Natural killer cell (primary cell): ENCODE data around the gene TUT7. TPM values are rescaled to one million over a fixed set of nuclear protein-coding genes. Genes with fewer than 3 reads are reported as not detected.
"Not testable (repeated sequence)": the region's sequence is repeated elsewhere in the genome, so short reads cannot be mapped to it uniquely, and the experiment has no call there.

ENCODE experiments used
- ATAC-seq, 3 donors: fragments of 150-1000 bp in 2 of 3; fragments of 200-7000 bp in 1 of 3; cut with Tn5 transposase; 1 replicate in 1 of 3; 2 replicates in 2 of 3; pipeline ENCODE4 v1.10.0; 2021; ENCODE audit warnings: mild to moderate bottlenecking in 2 of 3, moderate library complexity in 2 of 3
- DNase-seq, 2 donors: peaks; one replicate each; pipeline versions ENCODE4 v3.0.0 to v3.0.0-alpha.2; 2013 to 2021; ENCODE audit warnings: mixed read lengths in 1 of 2
- H3K27ac ChIP-seq: one replicate; pipeline ENCODE4 v1.5.1; 2013; ENCODE audit warnings: mild to moderate bottlenecking, low read length
- H3K27me3 ChIP-seq: one replicate; pipeline ENCODE4 v1.6.1; 2013; ENCODE audit warnings: low read length; ENCODE audit not compliant: control insufficient read depth, insufficient read depth
- H3K36me3 ChIP-seq: one replicate; pipeline ENCODE4 v1.6.1; 2013; ENCODE audit warnings: low read length; ENCODE audit not compliant: control insufficient read depth, insufficient read depth
- H3K4me1 ChIP-seq: one replicate; pipeline ENCODE4 v1.6.1; 2013; ENCODE audit warnings: low read length; ENCODE audit not compliant: control insufficient read depth, insufficient read depth
- H3K4me3 ChIP-seq: one replicate; pipeline ENCODE4 v1.5.1; 2013; ENCODE audit warnings: low read length
- H3K9me3 ChIP-seq: one replicate; pipeline ENCODE4 v1.6.1; 2013; ENCODE audit warnings: low read length; ENCODE audit not compliant: control insufficient read depth, insufficient read depth
- H3K27ac Mint-ChIP-seq, 2 donors: one replicate each; pipeline ENCODE4 v1.8.0; 2022; ENCODE audit warnings: mild to moderate bottlenecking in 2 of 2, mixed read lengths in 2 of 2, moderate library complexity in 1 of 2
- H3K27me3 Mint-ChIP-seq, 2 donors: one replicate each; pipeline ENCODE4 v1.8.0; 2022; ENCODE audit warnings: low read depth in 2 of 2, mixed read lengths in 2 of 2
- H3K36me3 Mint-ChIP-seq: one replicate; pipeline ENCODE4 v1.8.0; 2022; ENCODE audit warnings: mixed read lengths
- H3K4me1 Mint-ChIP-seq, 2 donors: one replicate each; pipeline ENCODE4 v1.8.0; 2022; ENCODE audit warnings: mixed read lengths in 2 of 2
- H3K4me3 Mint-ChIP-seq: one replicate; pipeline ENCODE4 v1.8.0; 2022; ENCODE audit warnings: mild to moderate bottlenecking, moderate library complexity, mixed read lengths
- H3K9me3 Mint-ChIP-seq, 2 donors: one replicate each; pipeline ENCODE4 v1.8.0; 2022; ENCODE audit warnings: mixed read lengths in 2 of 2
- WGBS: methylation state at CpG from one replicate; pipeline ENCODE4 v1.1.7; 2013; ENCODE audit warnings: missing lambda C conversion rate; ENCODE audit not compliant: insufficient coverage; 5-methylcytosine and 5-hydroxymethylcytosine counted together
- intact Hi-C: fragments of 100-400 bp; cut with micrococcal nuclease; formaldehyde crosslinking; loops from one replicate; pipeline ENCODE4 v1.14.2; 2022
- total RNA-seq, 4 donors: library from RNA; stranded (reverse); fragments of 120-200 nt in 1 of 4; gene quantifications; one replicate each; pipeline versions ENCODE4 v1.2.3 to v1.2.4, GENCODE V29; 2013 to 2022
- TF ChIP-seq, protein P1 (sequence below): fragments of 200-600 bp; IDR thresholded peaks from one replicate; pipeline ENCODE4 v1.8.0; 2022; ENCODE audit warnings: antibody characterized with exemption

Gene TUT7
- total RNA-seq, 3 donors from 2014 or later (not counting 1 experiment from before 2014, with no cell fraction given), result 84.7 to 94.8 (median 85.6) TPM

GRCh38 chr9:86322973-86323644, 31.1 kb downstream of the TUT7 start:
- no peak overlapping the region for H3K4me3 Mint-ChIP-seq
- intact Hi-C loops, result no loop called here
- peaks cover 31% of the 10 kb centered on the region for H3K36me3 Mint-ChIP-seq
- H3K4me1 Mint-ChIP-seq, result peaks cover 0 to 24% of the 10 kb centered on the region in 2 donors
- 73% methylated on average over 6 of the region's 8 CpGs for WGBS
- H3K4me3 ChIP-seq, result no peak overlapping the region
- TF ChIP-seq, protein P1, sequence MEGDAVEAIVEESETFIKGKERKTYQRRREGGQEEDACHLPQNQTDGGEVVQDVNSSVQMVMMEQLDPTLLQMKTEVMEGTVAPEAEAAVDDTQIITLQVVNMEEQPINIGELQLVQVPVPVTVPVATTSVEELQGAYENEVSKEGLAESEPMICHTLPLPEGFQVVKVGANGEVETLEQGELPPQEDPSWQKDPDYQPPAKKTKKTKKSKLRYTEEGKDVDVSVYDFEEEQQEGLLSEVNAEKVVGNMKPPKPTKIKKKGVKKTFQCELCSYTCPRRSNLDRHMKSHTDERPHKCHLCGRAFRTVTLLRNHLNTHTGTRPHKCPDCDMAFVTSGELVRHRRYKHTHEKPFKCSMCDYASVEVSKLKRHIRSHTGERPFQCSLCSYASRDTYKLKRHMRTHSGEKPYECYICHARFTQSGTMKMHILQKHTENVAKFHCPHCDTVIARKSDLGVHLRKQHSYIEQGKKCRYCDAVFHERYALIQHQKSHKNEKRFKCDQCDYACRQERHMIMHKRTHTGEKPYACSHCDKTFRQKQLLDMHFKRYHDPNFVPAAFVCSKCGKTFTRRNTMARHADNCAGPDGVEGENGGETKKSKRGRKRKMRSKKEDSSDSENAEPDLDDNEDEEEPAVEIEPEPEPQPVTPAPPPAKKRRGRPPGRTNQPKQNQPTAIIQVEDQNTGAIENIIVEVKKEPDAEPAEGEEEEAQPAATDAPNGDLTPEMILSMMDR, result no peak
- no peak overlapping the region for H3K27ac ChIP-seq
- peaks cover 97% of the 10 kb centered on the region for H3K36me3 ChIP-seq
- H3K27ac Mint-ChIP-seq, result peak overlapping the region; percentile 35 to 65
- ATAC-seq (no peak), DNase-seq (no peak)
- H3K27me3 ChIP-seq, result no peaks in the 10 kb centered on the region
- no peaks in the 10 kb centered on the region for H3K9me3 Mint-ChIP-seq
- no peaks in the 10 kb centered on the region for H3K4me1 ChIP-seq
- no peaks in the 10 kb centered on the region for H3K9me3 ChIP-seq
- no peaks in the 10 kb centered on the region for H3K27me3 Mint-ChIP-seq

DNA sequence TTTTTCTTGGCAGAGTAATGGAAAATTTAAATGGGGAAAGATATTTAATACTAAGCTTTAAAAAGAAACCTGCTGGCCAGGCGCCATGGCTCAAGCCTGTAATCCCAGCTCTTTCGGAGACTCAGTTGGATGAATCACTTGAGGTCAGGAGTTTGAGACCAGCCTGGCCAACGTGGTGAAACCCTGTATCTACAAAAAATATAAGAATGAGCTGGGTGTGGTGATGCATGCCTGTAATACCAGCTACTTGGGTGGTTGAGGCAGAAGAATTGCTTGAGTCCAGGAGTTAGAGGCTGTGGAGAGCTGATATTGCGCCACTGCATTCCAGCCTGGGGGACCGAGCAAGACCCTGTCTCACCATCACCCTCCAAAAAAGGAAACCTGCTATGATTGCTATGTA, 32.8 kb downstream of the TUT7 start:
- H3K27ac ChIP-seq, result no peak overlapping the region
- peaks cover 31% of the 10 kb centered on the region for H3K36me3 Mint-ChIP-seq
- no peak overlapping the region for H3K4me3 ChIP-seq
- DNase-seq (no peak), ATAC-seq (no peak)
- H3K27me3 Mint-ChIP-seq, result no peaks in the 10 kb centered on the region
- WGBS, result 98% methylated on average over 3 of the region's 5 CpGs
- no peak overlapping the region for H3K4me3 Mint-ChIP-seq
- H3K4me1 ChIP-seq, result no peaks in the 10 kb centered on the region
- peaks cover 97% of the 10 kb centered on the region for H3K36me3 ChIP-seq
- intact Hi-C loops, result no loop called here
- TF ChIP-seq, protein P1, result no peak
- H3K4me1 Mint-ChIP-seq, result peaks cover 0 to 24% of the 10 kb centered on the region in 2 donors
- no peak overlapping the region for H3K27ac Mint-ChIP-seq
- H3K9me3 ChIP-seq, result no peaks in the 10 kb centered on the region
- H3K27me3 ChIP-seq, result no peaks in the 10 kb centered on the region
- no peaks in the 10 kb centered on the region for H3K9me3 Mint-ChIP-seq

GRCh38 chr9:86318187-86318586, 36.0 kb downstream of the TUT7 start:
- TF ChIP-seq, protein P1, result no peak
- no peak overlapping the region for H3K27ac ChIP-seq
- Mint-ChIP-seq H3K4me1 (peaks cover 15 to 29% of the 10 kb centered on the region in 2 donors), H3K27ac (no peak overlapping the region), H3K9me3 (no peaks in the 10 kb centered on the region), H3K27me3 (no peaks in the 10 kb centered on the region), H3K36me3 (peaks cover 11% of the 10 kb centered on the region), H3K4me3 (no peak overlapping the region)
- intact Hi-C loops, result no loop called here
- H3K4me1 ChIP-seq, result no peaks in the 10 kb centered on the region
- ATAC-seq, result no peak
- no peak overlapping the region for H3K4me3 ChIP-seq
- no peaks in the 10 kb centered on the region for H3K9me3 ChIP-seq
- peaks cover 97% of the 10 kb centered on the region for H3K36me3 ChIP-seq
- WGBS, result 97% methylated on average over 3 of the region's 4 CpGs
- H3K27me3 ChIP-seq, result no peaks in the 10 kb centered on the region
- DNase-seq, result no peak

- Histone ChIP-seq H3K27me3 (no peaks in the 10 kb centered on the region), H3K9me3 (no peaks in the 10 kb centered on the region), H3K36me3 (peaks cover 82% of the 10 kb centered on the region), H3K4me1 (no peaks in the 10 kb centered on the region), H3K27ac (no peak overlapping the region), H3K4me3 (no peak overlapping the region)
- Mint-ChIP-seq H3K27me3 (no peaks in the 10 kb centered on the region), H3K27ac (peak overlapping the region; percentile 0 to 9), H3K9me3 (no peaks in the 10 kb centered on the region), H3K4me1 (peaks cover 19 to 26% of the 10 kb centered on the region in 2 donors), H3K4me3 (no peak overlapping the region), H3K36me3 (peaks cover 15% of the 10 kb centered on the region)
- intact Hi-C loops, result no loop called here
- TF ChIP-seq, protein P1, result no peak
- ATAC-seq (no peak), DNase-seq (no peak)
- WGBS, result no CpG with 5 or more reads among the region's 2 CpGs
Observed at GRCh38 chr9:86315078-86315477, 39.1 kb downstream of the TUT7 start.

DNA sequence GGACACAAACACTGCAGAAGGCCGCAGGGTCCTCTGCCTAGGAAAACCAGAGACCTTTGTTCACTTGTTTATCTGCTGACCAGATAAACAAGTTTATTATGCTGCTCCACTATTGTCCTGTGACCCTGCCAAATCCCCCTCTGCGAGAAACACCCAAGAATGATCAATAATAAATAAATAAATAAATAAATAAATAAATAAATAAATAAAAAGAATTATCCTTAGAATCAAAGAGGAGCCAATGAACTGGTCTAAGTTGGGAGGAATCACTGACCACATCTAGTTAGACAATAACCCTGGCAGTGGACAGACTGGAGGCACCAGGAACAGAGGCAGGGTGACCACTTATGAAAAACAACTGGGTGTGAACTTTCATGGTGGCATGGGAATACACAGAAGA, 41.3 kb downstream of the TUT7 start:
- H3K27me3 Mint-ChIP-seq, DNase-seq, ATAC-seq, H3K9me3 ChIP-seq, H3K4me3 ChIP-seq, intact Hi-C loops, H3K27me3 ChIP-seq, H3K4me3 Mint-ChIP-seq, H3K9me3 Mint-ChIP-seq, H3K4me1 ChIP-seq, H3K27ac ChIP-seq, H3K36me3 Mint-ChIP-seq: not testable (repeated sequence)
- Mint-ChIP-seq H3K27ac (peak overlapping the region in 1 of 2 donors; percentile 9), H3K4me1 (peaks cover 19 to 24% of the 10 kb centered on the region in 2 donors)
- peaks cover 82% of the 10 kb centered on the region for H3K36me3 ChIP-seq
- WGBS, result no CpG with 5 or more reads among the region's 2 CpGs
